SU-DHL-6 (cell line): Measurements from ENCODE around the gene HERC4.

Experiments used
- EZH2phosphoT487 ChIP-seq: fragments of 200-600 bp; sonication (generic), shearing (Covaris generic); conservative IDR thresholded peaks from 2 replicates; pipeline ENCODE4 v1.6.1; 2018; ENCODE audit warnings: mild to moderate bottlenecking, antibody characterized with exemption, low read length, moderate library complexity, mixed read lengths
- TF ChIP-seq, protein P1 (sequence below): fragments of 200-600 bp; sonication (generic); IDR thresholded peaks from one replicate; pipeline ENCODE4 v1.5.1; 2017; ENCODE audit warnings: antibody characterized with exemption, mild to moderate bottlenecking, low read length, moderate library complexity; ENCODE audit not compliant: insufficient read depth, poor library complexity, severe bottlenecking

DNA sequence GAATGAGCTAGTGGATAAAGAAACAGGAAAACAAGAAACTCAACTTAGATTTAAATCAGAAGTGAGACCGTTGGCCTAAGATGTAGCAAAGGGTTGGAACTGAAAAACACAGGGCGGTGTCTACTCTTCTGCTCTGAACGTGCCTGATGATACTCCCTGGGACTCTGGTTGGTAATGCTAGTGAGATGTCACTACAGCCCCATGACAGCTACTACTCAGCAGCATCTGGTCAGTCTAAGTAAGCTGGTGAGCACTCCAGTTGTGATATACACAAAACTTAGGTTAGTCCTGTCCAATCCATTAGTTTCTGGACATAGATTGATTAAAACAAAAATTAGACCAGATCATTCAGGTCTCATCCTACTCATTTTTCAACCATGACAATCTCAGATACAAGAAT is 49.6 kb upstream of the HERC4 start:
- no peak for TF ChIP-seq EZH2phosphoT487
- TF ChIP-seq, protein P1, sequence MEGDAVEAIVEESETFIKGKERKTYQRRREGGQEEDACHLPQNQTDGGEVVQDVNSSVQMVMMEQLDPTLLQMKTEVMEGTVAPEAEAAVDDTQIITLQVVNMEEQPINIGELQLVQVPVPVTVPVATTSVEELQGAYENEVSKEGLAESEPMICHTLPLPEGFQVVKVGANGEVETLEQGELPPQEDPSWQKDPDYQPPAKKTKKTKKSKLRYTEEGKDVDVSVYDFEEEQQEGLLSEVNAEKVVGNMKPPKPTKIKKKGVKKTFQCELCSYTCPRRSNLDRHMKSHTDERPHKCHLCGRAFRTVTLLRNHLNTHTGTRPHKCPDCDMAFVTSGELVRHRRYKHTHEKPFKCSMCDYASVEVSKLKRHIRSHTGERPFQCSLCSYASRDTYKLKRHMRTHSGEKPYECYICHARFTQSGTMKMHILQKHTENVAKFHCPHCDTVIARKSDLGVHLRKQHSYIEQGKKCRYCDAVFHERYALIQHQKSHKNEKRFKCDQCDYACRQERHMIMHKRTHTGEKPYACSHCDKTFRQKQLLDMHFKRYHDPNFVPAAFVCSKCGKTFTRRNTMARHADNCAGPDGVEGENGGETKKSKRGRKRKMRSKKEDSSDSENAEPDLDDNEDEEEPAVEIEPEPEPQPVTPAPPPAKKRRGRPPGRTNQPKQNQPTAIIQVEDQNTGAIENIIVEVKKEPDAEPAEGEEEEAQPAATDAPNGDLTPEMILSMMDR = no peak
